HCEC 1CT (cell line): ENCODE measurements around the gene RPP21.

Experiments used
- DNase-seq: peaks from one replicate; pipeline ENCODE4 v3.0.0-alpha.2; 2017

RPP21 gene

DNA sequence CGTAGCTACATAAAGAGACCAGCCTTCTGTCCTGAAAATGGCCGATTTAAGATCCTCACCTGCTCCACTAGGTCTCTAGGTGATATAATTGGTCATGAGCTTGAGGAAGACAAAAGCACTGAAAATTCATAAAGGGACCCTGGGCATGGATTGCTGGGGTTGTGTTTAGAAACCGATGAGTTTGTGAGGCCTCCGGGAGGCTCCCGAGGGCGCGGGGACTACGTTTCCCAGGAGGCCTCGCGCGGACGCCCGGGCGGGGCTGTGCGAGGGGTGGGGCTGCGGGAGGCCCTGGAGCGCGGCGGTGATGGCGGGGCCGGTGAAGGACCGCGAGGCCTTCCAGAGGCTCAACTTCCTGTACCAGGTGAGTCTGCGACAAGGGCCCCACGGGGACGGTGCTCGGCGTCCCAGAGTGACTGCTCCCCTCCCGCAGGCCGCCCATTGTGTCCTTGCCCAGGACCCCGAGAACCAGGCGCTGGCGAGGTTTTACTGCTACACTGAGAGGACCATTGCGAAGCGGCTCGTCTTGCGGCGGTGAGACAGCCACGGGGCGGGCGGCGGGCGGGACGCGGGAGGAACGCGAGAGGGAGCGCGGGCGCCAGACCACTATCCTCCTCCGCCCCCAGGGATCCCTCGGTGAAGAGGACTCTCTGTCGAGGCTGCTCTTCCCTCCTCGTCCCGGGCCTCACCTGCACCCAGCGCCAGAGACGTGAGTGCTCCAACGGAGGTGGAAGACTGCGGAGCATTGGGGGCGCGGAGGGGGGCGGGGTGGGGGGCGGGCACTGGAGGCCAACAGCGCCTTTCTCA lies at the start of gene RPP21:
Gene RPP21, plus strand, starts transcription at position 289 of the 804 bp plus-strand sequence. Its CDS starts 16 bp downstream, at position 305.
- peak; percentile 71 for DNase-seq

DNA sequence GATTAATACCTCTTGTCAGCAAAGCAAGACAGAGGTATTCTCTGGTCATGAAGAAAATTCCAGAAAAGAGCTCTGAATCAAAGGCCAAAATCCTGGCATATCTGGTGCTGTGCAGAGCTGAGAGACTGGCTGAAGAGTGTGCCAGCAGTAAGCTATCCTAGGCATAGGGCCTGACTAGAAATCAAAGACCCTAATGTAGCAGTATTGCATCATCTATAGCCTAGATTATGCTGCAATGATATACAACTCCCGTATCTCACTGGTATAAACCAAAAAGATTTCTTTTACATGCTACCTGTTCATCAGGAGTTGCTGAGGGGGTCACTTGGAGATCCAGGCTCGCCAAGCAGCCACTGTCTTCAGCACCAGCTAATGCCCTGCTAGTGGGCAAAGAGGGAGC lies 49.1 kb upstream of the RPP21 start:
- DNase-seq = no peak

DNA sequence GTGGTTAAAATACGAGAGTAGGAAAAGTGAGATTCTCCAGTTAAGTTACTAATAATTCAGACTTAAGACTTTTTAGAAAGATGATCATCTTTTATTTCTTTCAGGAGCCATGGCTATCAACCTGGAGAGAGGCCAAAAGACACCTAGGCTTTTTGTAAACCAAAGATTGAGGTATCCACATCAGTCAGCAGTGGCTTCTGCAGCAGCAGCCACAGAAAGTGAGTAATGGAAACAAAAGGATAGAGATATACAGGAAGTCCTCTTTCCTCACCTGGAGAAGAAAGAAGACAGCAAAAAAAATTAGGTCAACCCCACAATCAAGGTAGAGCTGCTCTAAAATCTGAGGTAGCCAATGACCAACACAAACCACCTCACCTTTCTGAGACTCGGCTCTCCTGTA lies 41.0 kb upstream of the RPP21 start:
- DNase-seq = no peak

DNA sequence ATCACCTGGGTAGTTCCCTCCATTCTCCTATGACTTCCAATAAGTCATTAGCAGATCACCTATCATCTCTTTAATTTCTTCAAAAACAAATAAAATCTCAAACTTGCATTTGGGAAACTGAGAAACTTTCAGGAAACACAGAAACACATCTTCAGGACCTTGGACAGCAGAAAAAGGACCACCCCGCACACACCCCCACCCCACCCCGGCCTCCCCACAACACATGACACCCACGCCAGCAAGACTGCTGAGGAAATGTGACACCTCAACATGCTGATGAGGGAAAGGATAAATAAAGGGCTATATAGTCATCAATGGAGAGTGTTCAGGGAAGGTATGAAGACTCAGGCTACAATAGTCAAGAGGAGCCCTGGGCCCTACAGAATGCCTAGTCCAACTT lies 33.9 kb upstream of the RPP21 start:
- no peak for DNase-seq

DNA sequence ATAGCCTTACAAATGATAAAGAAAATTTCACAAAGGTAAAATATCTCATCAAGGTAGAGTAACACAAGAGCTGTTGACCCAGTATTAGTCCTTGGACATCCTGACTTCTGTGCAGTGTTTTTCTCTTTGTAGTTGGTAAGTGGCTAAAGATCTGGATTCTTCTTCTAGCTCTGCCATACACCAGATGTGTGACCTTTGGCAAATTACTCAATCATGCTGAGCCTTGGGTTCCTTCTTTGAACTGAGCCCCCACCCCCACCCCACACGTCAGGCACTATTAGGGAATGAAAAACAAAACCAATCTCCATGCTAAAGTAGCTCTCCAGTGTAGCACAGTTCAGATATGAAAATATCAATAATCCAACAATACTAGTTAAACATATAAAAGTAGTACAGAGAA lies 33.3 kb upstream of the RPP21 start:
- peak; percentile 29 for DNase-seq

DNA sequence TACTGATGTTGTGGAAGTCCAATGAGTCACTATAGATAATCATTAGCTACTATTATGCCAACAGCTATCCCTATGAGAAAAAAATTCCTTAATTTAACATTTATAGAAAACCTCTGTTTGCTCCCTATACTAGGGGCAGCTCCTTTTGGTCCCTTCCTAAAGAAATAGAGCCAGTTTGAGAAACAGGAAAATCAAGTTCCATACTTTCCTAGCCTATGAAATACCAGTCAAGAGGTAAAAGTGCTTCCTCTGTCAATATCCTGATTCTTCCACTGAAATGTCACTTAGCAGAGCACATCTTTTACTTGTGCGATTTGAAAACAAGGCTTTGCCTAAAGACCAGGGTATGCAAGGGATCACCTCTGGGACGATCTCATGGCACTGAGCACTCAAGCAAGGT lies 32.7 kb upstream of the RPP21 start:
- no peak for DNase-seq

DNA sequence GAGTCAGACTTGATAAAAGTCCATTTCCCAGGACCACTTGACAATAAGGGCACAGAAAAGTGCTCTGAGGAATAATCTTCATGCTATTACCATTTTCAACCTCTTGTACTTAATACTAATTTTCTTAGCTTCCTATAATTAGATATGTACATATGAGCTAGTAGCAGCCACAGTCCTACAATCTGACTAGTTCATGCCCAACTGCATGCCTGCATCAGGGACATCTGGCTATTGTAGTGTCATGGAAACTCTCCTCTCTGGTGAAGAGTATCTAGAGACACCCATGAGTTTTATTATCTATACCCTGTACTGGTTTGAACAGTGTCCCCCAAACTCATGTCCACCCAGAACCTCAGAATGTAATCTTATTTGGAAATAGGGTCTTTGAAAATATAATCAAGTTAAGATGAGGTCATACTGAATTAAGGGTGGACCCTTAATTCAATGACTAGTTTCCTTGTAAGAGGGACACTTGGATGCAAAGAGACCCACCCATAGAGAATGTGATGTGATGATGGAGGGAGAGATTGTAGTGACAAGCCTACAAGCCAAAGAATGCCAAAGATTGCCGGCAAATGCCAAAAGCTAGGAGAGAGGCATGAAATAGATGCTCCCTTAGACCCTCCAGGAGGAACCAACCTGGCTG lies 32.2 kb upstream of the RPP21 start:
- no peak for DNase-seq

DNA sequence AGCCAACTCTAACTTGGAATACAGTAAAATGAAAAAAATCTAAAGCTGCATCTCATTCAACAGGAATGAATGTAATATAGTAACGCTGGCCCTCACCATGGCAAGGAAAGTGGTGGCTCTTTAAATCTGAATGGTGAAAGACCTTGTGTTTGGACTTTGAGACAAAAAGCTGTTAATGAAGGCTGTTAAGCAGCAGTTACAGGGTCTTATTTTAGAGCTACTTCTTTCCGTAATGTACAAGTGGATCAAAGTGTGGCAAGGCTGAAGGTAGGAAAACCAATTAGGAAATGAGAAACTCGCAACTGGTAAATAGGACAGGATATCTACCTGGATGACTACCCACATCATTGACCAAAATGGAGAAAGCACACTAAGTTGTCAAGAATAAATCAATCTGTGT lies 29.8 kb upstream of the RPP21 start:
- no peak for DNase-seq

DNA sequence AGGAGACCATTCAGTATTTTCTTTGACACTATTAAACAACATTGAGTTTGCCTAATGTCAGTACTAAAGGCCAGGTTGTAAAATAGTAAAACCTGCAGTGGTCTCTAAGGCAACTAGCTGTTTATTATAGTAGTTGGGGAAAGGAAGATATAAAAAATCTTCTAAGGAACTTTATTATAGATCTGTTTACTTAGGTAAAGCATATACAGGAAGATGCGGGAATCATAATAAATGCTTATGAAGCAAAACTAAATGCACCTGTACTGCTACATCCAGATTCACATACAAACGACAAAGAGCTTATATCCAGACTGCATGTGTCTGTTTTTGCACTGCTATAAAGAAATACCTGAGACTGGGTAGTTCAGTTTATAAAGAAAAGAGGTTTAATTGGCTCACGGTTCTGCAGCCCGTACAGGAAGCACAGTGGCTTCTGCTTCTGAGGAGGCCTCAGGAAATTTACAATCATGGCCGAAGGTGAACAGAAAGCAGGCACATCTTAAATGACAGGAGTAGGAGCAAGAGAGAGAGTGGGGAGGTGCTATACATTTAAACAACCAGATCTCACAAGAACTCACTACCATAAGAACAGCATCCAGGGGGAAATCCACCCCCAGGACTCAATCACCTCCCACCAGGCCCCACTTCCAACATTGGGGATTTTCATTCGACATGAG lies 26.9 kb upstream of the RPP21 start:
- no peak for DNase-seq

DNA sequence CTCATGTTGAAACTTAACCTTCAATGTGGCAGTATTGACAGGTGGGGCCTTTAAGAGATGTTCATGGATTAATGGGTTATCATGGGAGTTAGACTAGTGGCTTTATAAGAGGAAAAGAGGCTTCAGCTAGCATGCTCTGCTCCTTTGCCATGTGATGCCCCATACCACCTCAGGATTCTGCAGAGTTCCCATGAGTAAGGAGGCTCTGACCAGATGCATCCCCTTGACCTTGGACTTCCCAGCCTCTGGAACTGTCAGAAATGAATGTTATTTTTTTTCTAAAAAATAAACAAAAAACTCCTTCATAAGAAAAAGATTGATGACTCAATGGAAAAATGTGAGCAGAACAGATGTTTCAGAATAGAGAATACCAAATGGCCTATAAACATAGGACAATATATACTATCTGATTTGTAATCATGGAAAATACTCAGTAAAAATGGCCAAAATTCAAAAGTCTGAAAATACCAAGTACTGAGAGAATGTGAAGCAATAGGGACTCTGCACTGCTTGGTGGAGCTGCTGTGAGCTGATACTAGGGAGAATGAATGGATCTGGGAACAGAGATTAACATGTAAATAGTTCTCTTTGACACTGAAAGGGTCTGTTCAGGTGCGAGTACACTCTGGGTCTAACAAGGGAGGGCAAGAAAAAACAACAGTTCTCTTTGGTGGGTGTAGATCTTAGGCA lies 25.7 kb upstream of the RPP21 start:
- DNase-seq = peak; percentile 74

DNA sequence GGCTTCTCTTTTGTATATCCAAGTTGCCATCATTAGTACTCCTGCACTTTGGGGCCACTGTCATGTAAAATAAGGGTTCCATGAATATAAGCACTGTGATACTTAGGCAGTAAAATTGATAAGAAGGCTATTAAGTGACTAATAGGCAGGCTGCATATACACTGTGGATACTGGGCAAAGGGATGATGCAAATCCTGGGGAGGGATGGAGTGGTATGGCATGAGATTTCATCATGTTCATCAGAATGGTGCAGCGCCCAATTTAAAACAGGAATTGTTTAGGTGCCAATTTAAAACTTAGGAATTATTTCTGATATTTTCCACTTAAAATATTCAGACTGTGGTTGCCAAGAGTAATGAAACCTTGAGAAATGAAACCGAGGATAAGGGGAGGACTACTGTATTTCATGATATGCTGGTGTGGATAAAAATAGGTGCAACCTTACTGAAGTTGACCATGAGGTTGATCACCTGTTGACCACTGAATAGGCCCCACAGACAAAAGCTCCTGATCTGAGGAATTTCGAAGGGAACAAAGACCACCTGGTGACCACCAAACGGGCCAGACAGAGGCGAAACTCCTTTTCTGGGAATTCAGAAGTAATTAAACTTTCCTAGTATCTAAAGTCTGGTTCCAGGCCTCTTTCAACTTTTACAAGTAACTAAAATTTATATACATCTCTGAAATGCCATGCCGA lies 23.1 kb upstream of the RPP21 start:
- DNase-seq = no peak

DNA sequence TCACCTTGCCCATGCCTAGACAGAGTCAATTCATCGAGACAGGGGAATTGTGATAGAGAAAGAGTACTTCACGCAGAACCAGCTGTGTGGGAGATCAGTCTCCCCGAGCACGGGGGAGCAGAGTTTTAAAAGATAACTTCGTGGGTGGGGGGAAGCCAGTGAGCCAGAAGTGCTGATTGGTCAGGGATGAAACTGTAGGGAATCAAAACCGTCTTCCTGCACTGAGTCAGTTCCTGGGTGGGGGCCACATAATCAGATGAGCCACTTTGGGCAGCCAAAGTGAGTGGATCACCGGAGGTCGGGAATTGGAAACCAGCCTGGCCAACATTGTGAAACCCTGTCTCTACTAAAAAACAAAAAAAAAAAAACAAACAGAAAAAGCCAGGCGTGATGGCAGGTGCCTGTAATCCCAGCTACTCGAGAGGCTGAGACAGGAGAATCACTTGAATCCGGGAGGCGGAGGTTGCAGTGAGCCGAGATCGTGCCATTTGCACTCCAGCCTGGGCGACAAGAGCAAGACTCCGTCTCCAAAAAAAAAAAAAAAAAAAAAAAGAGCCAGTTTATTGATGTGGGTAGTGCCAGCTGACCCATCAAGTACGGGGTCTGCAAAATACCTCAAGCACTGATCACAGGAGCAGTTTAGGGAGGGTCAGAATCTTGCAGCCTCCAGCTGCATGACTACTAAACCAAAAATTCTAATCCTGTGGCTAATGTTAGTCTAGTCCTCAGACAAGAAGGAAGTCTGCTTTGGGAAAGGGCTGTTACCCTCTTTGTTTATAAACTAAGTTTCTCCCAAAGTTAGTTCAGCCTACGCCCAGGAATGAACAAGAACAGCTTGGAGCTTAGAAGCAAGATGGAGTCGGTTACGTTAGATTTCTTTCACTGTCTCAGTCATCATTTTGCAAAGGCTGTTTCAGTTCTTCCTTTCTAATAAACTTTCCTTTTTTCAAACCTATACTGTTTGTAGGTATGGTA lies 22.1 kb upstream of the RPP21 start:
- peak; percentile 83 for DNase-seq

DNA sequence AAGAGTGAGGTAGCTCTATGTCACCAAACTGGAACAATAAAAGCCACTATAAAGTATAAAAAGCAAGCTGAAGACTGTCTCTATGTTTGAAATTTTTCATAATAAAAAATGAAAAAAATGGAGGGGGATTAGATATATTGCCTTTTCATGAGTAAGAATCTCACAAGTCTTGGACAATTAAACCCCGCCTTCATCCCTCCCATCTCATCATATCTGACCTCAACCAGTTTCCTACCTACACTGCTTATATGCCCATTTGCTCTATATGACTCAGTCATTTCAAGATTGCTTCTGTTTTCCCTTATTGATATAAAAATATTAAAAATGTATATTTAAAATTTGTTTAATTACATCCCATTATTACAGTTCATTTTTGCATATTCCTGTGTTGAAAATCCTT lies 21.1 kb upstream of the RPP21 start:
- DNase-seq = no peak

DNA sequence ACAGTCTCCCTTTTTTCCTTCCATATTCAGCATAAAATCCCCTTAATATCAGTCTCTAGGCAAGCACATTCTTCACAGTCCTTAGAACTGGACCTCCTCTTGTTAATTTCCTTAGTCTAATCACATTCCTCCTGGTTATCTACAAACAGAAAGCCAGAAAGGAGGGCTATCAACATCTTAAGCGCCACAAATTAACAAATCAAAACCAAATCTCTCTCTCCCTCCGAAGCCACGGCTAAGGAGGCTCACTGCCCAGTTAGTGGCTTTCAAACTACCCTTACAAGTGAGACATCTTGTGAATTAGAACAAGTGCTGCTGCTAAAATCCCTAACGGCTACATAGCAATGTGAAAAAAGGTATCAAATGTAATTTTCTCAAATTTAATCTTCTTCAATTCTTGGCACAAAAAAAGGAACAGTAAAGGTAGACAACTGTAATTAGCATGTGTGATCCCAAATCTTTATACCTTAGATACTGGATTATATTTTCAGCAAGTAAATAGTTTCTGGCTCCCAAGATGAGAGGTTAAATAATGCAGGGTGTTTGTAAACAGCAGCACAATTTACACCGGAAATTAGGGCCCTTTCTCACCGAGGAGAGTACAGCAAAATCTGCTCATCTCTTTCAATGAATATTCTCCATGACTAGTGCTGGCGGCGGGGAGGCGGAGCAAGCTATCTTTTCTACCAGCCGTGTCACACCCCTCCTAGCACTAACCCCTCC lies 19.6 kb upstream of the RPP21 start:
- peak; percentile 58 for DNase-seq

DNA sequence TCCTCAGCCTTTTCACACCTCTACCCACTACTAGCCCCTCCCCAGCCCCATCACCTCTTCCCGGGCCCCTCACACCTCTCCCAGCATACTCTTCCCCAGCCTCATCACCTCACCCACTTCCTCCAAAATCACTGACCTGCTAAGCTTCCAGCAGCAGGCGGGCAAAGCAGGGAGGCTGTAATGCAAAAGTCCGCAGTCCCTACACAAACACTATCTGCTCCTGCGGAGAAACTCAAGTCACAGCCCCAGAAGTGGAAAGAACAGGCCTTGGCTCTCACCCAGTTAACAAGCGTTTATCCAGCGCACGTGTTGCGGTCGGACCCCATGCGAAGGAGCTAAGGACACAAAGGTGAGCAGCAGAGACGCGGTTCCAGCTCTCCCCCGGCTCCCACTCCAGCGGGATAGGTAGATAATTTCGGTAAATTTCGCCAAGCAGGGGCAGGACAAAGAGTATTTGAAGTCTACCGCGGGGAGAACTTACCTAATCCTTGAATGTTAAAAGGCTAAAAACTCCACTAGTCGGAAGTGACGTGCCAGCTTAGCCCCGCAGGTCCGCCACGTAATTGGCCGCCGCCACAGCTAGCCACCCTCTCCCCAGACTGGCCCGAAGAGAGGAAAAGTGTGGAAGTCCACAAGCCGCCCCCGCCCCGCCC lies 19.0 kb upstream of the RPP21 start:
- peak; percentile 26 for DNase-seq

DNA sequence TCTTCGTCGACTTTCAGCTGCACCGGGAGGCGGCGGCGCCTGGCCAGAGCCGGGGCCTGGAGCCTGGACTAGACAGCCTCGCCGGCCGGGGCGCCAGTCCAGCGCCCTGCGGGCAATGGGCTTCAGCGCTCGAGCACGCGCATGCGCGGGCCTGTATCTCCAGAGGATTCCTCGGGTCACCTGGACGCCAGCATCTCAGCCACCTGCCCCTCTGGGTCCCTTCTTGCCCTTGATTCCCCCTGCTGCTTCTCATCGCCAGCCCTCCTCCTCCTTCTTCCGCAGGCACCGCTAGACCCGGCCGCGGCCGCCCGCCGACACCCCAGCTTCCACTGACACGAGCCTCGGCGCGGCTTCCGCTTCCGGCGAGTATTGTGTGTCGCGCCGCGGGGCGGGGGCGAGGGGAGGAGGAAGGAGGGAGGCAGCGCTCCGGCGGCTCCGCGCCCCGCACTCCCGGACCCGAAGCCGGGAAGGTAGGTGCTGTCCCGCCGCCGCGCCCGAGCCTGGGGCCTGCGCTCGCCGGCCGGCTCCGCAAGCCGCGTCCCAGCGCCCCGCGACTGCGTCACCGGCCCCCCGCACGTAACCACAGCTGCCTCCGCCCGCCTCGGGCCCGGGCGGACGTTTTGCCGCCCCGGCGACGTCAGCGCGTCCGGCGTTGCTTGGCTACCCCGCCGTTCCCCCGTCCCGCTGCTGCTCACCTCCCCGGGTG lies 18.3 kb upstream of the RPP21 start, which contains the start of gene TRIM39:
Gene TRIM39, plus strand, starts transcription at position 402 of the 706 bp plus-strand sequence. CDS start 2,391 bp downstream, outside the sequence.
- peak; percentile 79 for DNase-seq

DNA sequence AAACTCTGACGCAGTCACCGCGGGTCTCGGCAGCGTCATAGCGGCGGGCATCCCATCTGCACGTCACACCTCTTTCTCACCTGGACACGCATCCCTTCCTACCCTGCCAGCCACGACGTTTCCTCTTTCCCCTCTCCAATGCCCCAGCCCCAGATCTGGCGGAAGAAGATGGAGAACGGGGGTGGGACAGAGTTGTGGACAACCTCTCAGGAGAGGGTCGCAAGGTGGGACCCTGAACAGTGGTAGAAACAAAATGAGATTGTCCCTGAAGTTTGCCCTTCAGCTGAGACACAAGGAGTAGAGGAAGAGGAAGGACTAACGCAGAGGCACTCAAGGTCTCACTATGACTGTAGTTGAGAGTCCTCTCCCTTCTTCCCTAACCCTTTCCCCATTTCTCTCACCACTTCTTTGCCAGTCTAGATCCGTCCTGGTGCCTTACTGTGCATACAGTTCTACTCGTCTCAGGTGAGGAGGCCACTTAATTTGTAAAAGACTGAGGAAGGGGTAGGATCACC lies 17.7 kb upstream of the RPP21 start:
- no peak for DNase-seq

DNA sequence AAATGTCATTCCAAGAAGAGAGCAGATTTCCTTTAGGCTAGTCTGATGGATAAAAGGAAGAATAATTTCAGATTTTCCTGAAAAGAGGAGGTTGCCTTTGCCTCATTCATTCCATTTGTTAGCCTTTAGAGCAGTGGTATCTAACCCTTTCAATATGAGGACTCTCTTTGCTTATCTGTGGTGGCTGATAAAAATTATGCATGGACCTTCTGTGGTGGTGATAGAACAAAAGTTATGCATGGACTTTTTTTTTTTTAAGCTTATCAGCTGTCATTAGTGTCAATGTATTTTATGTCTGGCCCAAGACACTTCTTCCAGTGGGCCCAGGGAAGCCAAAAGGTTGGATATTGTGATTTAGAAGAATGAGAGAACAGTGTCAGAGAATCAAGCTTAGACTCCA lies 16.6 kb upstream of the RPP21 start:
- no peak for DNase-seq

DNA sequence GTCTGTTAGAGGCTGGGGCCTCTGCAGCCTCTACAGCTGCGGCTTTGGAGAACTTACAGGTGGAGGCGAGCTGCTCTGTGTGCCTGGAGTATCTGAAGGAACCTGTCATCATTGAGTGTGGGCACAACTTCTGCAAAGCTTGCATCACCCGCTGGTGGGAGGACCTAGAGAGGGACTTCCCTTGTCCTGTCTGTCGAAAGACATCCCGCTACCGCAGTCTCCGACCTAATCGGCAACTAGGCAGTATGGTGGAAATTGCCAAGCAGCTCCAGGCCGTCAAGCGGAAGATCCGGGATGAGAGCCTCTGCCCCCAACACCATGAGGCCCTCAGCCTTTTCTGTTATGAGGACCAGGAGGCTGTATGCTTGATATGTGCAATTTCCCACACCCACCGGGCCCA lies 15.6 kb upstream of the RPP21 start:
- DNase-seq = no peak
